Activated CD8-positive, alpha-beta memory T cell treated with anti-CD3 and anti-CD28 coated beads, Interleukin-2, amount 50 U/mL, for 1 hour (primary cell): ENCODE data around the gene DFFB.
A peak's percentile ranks its signal among the peaks of the same experiment; 100 is the strongest.

ENCODE experiments used
- DNase-seq: peaks from one replicate; pipeline ENCODE4 v3.0.0-alpha.2; 2020; ENCODE audit errors: extremely low read depth

Gene DFFB

GRCh38 chr1:3895951-3896325 is 38.7 kb downstream of the DFFB start:
- no peak for DNase-seq

- DNase-seq, result no peak
These were observed 39.2 kb downstream of the DFFB start for GRCh38 chr1:3896396-3897000.

GRCh38 chr1:3898475-3898735 is 41.1 kb downstream of the DFFB start:
- no peak for DNase-seq

GRCh38 chr1:3898994-3899753 is 41.9 kb downstream of the DFFB start:
- no peak for DNase-seq

- DNase-seq, result no peak
These were observed 42.5 kb downstream of the DFFB start for GRCh38 chr1:3899754-3900149.

- DNase-seq, result peak; percentile 92
These were observed 43.1 kb downstream of the DFFB start, which contains the start of gene C1orf174 for GRCh38 chr1:3900150-3900968. Gene C1orf174 (minus strand): TSS chr1:3900272. CDS start chr1:3900186, 86 bp downstream.

- peak; percentile 21 for DNase-seq
These were observed 43.8 kb downstream of the DFFB start for GRCh38 chr1:3900969-3901529.

GRCh38 chr1:3902111-3902511 is 44.8 kb downstream of the DFFB start:
- no peak for DNase-seq

- peak; percentile 18 for DNase-seq
These were observed 45.4 kb downstream of the DFFB start for GRCh38 chr1:3902571-3903091.

- DNase-seq, result no peak
These were observed 46.1 kb downstream of the DFFB start for GRCh38 chr1:3903141-3904005.

GRCh38 chr1:3904006-3904842 is 46.9 kb downstream of the DFFB start:
- no peak for DNase-seq

- DNase-seq, result no peak
These were observed 47.5 kb downstream of the DFFB start for GRCh38 chr1:3904843-3905185.

- DNase-seq, result no peak
These were observed 48.1 kb downstream of the DFFB start for GRCh38 chr1:3905266-3905952.

GRCh38 chr1:3905953-3906671 is 48.8 kb downstream of the DFFB start:
- DNase-seq, result no peak

- no peak for DNase-seq
These were observed 49.4 kb downstream of the DFFB start for GRCh38 chr1:3906672-3907020.

- DNase-seq, result no peak
These were observed 49.8 kb downstream of the DFFB start for GRCh38 chr1:3907031-3907534.

GRCh38 chr1:3907621-3908165 is 50.4 kb downstream of the DFFB start:
- DNase-seq, result no peak

GRCh38 chr1:3908886-3909517 is 51.7 kb downstream of the DFFB start:
- no peak for DNase-seq
